HG03571 (cell line): ENCODE results near the gene CMPK1.
"Not testable (repeated sequence)": the region's sequence is repeated elsewhere in the genome, so short reads cannot be mapped to it uniquely, and the experiment has no call there.

ENCODE experiments used
- ATAC-seq: cut with Tn5 transposase; IDR thresholded peaks from one replicate; pipeline ENCODE4 v1.9.1; 2021; ENCODE audit not compliant: unreplicated experiment

CMPK1 gene, protein sequence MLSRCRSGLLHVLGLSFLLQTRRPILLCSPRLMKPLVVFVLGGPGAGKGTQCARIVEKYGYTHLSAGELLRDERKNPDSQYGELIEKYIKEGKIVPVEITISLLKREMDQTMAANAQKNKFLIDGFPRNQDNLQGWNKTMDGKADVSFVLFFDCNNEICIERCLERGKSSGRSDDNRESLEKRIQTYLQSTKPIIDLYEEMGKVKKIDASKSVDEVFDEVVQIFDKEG

DNA sequence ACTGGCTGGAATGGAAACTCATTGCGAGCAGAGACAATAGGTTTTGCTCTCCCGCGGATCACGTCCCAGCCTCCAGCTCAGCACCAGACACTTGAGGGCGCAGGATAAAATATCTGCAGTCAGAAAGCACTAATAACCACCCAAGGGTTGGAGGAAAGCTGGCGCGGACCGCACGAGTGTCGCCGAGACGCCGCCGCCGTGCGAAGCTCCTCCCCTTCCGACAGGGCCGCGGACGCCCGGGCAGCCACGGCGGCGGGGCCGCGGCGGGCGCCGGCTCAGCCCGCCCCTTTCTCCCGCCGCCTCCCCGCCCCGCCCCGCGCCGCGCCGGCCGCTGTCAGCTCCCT is at the start of gene CMPK1:
CMPK1 (plus strand) TSS at position 213 of the 344 bp plus-strand sequence. CDS start 156 bp downstream, outside the sequence.
- ATAC-seq, result peak; percentile 77

DNA sequence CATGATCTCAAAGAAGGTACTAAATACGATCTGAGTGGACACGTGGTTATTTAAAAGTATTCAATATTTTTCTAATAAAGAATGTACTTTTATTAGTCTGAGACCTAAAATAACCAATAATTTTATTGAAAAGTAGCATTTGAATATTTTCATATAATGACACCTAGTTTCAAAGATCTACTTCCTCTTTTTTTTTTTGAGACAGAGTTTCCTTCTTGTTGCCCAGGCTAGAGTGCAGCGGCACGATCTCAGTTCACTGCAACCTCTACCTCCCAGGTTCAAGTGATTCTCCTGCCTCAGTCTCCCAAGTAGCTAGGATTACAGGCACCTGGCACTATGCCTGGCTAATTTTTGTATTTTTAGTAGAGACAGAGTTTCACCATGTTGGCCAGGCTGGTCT is 45.5 kb upstream of the CMPK1 start:
- not testable (repeated sequence) for ATAC-seq

GRCh38 chr1:47294863-47295262 is 38.7 kb upstream of the CMPK1 start:
- not testable (repeated sequence) for ATAC-seq

- ATAC-seq, result no peak
Measured at GRCh38 chr1:47295579-47295978, 38.0 kb upstream of the CMPK1 start.

- ATAC-seq, result no peak
Measured at GRCh38 chr1:47298025-47298699, 35.4 kb upstream of the CMPK1 start.

GRCh38 chr1:47302472-47302871 is 31.1 kb upstream of the CMPK1 start:
- no peak for ATAC-seq

DNA sequence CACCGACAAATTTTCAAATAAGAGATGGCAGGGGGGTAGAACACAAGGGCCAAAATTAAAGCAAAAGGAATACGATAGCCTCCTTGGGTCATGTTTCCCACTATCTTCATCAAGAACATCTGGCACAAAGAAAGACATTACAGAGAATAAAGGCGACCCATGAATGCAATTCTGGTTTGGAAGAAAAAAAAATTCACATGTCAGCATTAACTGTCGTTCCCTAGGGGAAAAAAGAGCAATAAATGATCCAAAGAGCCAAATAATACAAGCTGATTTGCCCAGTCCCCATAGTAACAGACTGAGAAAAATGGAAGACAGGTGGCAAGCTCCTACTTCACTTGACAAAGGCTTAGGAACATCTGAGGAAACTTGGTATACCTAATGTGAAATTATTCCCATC is 24.2 kb upstream of the CMPK1 start:
- no peak for ATAC-seq

DNA sequence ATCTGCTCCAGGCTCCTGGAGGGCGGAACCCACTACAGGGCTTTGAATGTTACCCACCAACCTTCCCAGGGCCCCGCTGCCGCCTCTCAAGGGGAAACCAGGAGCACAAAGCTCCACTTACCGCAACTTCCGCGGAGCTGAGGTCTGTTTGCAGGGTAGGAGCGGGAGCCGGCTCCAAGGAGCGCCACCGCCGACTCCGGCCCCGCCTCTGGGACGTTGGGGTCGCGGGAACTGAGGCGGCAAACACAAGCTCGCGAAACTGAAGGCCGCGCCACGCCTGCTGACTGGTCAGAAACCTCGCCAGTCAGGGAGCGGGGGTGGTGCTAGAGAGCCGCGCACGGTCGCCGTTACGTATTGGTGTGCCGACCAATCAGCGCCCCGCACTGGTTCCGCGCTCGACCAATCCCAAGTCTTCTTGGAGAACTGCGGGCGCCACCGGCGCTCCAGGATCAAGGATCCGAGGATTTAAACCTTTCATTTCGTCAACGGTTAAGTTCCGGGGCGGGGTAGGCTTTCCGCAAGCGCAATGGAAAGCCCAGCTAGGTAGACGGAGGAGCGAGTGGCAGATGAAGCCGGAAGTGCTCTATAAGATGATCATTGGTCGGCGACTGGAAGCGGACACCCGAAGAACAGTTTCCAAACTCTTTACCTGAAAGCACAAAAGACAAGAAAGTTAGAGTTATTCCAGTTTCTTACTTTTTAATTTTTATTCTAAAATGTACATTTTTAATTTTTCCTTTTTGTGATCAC is 19.5 kb upstream of the CMPK1 start, which contains the start of gene STIL:
STIL (minus strand) TSS at position 233 of the 750 bp plus-strand sequence. CDS start 3,828 bp downstream, outside the sequence.
- peak; percentile 97 for ATAC-seq

- no peak for ATAC-seq
Measured at GRCh38 chr1:47317841-47318240, 15.7 kb upstream of the CMPK1 start.

DNA sequence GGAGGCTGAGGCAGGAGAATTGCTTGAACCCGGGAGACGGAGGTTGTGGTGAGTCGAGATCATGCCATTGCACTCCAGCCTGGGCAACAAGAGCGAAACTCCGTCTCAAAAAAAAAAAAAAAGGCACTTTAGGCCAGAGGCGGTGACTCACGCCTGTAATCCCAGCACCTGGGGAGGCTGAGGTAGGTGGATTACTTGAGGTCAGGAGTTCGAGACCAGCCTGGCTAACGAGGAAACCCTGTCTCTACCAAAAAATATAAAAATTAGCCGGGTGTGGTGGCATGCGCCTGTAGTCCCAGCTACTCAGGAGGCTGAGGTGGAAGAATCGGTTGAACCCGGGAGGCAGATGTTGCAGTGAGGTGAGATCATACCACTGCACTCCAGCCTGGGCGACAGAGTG is 13.6 kb upstream of the CMPK1 start:
- not testable (repeated sequence) for ATAC-seq

- no peak for ATAC-seq
Measured at GRCh38 chr1:47323599-47324031, 10.0 kb upstream of the CMPK1 start.

- no peak for ATAC-seq
Measured at GRCh38 chr1:47324682-47325081, 8.9 kb upstream of the CMPK1 start.

DNA sequence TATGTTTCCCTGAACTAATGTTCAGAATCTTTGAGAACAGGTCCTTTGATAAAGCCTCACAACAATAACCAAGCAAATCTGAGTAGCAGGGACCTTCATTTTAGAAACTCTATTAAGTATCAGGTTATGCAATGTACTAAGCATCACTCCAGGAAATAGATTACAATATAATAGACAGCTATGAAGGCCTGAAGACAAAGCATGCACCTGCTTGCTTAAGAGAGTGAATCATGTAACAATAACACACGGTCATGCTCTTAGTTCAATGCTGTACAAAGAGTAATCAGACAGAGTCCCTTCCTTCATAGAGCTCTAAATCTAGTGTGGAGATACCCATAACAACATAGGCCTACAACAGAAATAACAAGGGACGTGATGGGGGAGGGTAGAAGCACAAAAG is 8.1 kb upstream of the CMPK1 start:
- no peak for ATAC-seq

DNA sequence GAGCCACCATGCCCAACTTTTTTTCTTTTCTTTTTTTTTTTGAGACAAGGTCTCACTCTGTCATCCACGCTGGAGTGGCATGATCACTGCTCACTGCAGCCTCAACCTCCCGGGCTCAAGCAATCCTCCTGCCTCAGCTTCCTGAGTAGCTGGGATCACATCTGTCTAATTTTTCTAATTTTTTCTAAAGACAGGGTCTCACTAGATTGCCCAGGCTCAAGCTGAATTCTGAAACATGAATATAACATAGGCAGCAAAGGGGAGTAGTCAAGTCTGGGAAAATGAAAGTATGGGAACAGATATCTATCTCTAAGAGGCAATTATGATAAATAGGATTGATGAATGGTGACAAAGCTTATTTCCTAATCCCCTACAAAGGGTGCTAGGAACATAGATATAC is 7.3 kb upstream of the CMPK1 start:
- no peak for ATAC-seq

DNA sequence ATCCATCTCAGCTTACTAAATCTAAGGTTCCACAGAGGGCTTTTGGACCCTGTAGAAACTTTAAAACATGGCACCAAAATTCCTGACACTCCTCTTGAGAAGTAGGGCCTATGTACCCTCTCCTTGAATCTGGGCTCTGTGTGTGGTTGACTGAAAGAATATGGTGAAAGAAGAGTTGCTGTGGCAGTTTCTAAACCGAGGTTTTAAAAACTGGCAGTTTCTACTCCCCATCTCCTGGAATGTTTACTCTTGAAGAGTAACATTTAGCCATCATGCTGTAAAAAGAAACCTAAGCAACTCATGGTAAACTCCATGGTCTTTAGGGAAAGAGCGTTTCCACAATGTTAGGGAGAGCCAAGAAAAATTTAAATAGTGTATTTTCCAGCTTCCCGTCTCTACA is 4.6 kb upstream of the CMPK1 start:
- ATAC-seq, result no peak

- ATAC-seq, result no peak
Measured at GRCh38 chr1:47330212-47330611, 3.4 kb upstream of the CMPK1 start.

DNA sequence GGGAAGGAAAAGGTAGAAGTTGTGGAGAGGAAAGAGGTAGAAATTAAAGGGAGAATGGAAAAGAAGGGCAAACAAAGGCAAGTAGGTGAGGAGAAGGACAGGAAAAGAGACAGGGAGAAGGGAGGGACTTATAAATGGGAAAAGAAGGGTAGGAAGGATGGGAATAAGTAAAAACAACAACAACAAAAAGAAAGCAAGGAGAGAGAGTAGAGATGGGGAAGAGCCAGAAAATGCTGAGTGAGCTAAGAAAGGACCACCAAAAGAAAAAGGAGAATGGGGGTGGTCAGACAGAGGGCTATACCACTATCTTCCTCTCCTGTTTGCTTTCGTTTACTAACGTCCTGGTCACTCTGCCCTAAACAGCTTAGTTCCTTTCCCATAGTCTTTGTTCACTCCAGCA is 1.7 kb upstream of the CMPK1 start:
- no peak for ATAC-seq

GRCh38 chr1:47332779-47333577 is 612 bp upstream of the CMPK1 start:
- no peak for ATAC-seq

DNA sequence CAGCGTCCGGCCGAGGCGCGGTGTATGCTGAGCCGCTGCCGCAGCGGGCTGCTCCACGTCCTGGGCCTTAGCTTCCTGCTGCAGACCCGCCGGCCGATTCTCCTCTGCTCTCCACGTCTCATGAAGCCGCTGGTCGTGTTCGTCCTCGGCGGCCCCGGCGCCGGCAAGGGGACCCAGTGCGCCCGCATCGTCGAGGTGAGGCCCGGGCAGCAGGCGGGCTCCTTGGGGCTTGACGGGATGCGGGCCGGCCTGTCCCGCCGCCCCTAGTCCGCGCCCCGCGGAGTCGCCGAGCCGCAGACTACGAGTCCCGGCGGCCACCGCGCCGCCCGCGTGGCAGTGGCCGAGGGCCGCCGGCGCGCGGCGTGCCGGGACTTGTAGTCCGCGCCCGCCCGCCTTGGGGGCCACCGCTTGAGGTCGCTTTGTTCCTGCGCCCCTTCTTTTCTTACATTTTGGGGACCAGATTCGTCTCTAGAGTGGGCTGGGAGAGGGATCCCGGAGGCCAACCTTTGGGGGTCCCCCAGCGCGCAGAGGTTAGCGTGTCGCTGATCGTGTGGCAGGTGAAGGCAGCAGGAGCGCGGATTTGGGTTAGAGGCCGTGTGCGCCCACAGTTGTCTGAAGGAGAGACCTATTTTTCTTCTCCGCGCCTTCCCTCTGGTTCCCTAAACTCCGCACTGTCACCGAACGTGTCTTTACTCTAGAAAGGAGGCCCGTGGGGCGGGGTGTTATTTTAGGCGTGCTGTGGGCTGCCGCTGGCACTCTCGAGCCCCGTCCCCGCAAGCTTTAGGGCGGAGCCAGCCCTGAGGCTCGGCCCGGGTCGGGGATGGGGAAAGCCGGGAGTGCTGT is 553 bp downstream of the CMPK1 start:
- ATAC-seq, result peak; percentile 86

- no peak for ATAC-seq
Measured at GRCh38 chr1:47334765-47335435, 1.3 kb downstream of the CMPK1 start.
